ENCODE data around the gene AGBL4.

Gene AGBL4

DNA sequence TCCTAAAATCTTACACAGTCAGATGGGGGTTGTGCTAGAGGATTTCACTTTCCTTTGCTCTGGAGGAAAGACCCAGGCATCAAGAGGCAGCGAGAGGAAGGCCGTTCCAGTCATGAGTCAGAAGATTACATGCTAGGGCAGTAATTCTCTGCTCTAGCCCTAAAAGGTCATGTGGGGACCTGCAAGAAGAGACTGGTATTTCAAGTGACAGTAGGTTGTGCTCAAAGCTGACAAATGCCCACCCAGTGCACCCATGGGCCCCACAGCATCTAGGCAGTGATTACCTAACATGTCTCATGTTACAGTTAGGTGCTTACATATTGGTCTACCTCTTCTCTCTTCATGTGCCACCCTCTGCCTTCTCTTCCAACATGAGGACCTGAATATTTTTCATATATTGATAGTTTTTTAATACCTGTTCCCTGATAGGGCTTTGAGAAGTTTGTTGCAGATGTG lies 1147.4 kb downstream of the AGBL4 start:
- DNase-seq: no peak

DNA sequence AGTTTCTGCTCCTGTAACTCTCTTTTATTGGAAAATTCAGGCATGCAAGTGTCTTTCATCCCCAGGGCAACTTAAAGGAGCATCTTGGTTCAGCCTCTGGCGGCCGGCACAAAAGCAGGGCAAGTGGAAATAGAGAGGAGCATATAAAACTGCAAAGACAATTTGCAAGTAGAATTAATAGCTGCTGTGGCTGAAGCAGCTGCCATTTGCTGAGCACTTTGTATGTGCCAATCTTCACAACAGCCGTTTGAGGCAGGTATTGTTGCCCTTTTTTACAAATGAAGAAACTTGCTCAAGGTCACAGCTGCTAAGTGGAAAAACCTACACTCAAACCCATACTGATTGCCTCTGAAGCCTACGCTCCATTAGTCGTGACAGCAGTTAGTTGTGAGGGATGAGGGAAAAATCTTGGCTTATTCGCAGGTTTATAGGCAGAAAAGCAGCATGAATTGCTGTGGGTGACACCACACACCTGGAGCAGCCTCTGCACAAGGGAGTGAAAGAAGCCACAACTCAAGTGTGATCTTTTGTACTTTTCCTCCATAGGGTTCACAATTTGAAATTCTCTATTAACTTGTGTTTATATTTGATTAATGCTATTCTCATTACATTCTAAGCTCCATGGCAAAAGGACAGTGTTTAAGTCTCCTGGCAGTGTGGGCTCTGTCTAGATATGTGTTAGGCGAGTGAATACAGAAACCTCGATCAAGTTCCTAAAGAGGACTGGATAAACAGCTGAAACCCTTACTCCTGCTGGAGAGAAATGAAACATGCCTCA lies 1148.0 kb downstream of the AGBL4 start:
- DNase-seq: no peak

DNA sequence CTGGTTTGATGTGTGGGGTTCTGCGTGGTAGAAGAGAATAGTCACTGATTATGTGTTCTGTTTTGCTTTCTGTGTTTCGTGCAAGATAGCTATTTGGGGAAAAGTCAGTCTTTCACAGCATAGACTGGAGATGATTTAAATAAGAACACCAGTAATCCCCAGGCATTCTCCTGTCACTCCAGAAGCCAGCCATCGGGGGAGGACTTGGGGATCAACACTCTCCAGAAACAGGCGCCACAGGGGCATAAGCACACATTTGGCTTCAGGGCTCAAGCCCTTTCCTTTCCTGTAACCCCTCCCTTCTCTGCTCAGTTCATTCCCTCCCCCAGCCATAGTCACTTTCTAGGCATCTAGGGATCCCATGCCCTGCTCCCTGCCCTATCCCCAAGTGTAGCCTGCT lies 1149.8 kb downstream of the AGBL4 start:
- DNase-seq: no peak

DNA sequence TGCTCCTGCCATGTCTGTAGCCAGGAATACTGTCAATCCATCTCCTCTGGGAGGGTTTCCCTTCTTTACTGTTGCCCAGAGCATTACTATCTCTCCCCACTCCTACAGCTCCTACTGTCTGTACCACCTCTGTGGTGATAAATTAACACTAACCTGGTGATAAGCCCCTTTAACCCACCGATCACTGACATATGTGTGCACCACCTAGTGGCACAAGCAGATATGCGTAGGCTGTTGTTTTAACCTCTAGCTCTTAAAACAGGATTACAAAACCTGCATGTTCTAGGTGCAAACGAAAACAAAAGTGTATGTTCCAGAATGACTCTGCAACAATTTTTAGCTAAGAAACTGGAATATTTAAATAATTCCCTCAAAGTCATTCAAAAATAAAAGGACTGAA lies 1153.2 kb downstream of the AGBL4 start:
- no peak for DNase-seq

DNA sequence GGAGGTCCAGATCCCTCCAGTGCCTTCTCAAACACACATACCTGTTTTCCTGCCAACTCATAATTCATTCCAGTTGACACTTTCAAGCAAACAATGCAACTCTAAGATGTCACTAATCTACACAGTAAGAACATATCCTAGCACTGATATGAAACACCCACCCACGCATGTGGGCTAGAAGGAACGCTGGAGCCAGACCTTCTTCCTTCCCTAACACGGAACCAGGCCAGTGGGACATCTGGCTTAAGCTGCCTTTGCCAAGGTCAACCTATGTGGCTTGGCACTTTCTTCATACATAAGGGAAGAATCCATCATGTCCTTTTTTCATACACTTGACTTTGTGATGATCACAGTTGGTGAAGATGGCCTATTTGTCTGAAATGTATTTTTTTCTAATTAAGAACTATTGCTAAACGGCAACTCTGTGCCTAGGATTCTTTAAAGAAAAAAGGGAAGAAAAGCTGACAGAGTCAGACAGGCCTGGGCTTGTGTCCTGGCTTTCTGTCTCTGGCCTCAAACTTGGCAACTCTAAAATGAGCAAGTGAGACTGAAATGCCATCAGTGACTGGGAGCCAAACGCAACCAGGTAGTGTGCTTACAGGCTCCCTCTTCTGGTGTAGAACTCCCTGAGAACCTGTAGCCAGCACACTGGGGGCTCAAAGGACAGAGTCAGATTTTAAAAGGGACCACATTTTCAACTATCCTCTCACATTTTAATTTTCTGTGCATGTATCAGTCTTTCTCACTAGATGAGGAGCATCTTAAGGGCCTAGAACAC lies 1154.4 kb downstream of the AGBL4 start:
- no peak for DNase-seq

DNA sequence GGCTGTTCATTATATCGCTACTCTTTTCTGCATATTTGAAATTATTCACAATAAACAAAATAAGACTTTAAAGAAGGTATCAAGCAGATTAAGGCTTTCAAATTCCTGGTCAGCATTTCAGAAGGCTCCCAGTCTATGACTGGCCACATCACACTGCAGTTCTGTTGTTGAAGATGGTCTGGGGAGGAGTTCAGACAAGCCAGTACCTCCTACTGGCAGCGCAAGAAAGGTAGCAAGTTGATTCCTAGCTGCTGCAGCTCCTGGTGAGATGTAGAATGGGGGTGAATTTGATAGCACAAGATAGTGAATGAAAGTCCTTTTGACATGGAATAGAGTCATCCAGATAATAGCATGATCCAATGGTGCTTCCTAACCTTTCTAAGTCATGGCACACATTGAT lies 1158.8 kb downstream of the AGBL4 start:
- DNase-seq: no peak

DNA sequence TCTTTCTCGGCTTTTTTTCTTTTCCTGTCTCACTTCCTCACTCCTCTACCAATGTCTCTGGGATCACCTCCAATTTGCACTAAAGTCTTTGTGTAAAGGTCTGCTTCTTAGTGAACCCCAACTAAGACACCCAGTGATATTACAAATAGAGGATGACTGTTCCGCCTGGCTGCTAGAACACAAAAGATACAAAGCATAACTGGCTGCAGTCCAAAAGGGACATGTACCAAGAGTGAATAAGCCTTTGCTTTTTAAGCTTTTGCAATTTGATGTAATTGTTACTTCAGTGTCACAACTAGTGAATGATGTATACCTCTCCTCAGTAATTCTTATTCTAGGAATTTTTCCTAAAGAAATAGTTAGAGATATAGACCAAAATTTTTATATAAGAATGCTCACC lies 1164.3 kb downstream of the AGBL4 start:
- peak; percentile 53 for DNase-seq

DNA sequence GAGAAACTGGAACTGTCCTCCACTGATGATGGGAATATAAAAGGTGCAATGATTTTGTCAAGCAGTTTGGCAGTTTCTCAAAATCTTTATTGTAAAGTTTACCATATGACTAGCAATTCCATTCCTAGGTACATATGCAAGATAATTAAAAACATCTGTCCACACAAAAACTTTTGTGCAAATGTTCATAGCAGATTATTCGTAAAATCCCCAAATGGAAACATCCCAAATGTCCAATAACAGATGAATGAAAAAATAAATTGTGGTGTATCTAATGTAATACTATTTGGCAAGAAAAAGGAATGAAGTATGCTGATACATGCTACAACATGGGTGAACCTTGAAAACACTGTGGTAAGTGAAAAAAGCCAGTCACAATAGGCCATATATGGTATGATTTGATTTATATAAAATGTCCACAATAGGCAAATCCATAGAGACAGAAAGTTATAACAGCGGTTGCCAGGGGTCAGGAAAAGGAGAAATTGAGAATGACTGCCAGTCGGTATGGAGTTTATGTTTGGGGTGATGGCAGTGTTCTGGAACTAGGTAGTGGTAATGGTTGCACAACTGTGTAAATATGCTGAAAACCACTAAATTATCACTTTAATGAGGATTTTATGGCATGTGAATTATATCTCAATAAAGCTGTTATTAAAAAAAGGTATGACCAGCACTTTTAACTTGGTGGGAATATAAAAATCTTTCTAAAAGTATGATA lies 1165.4 kb downstream of the AGBL4 start:
- DNase-seq: no peak

DNA sequence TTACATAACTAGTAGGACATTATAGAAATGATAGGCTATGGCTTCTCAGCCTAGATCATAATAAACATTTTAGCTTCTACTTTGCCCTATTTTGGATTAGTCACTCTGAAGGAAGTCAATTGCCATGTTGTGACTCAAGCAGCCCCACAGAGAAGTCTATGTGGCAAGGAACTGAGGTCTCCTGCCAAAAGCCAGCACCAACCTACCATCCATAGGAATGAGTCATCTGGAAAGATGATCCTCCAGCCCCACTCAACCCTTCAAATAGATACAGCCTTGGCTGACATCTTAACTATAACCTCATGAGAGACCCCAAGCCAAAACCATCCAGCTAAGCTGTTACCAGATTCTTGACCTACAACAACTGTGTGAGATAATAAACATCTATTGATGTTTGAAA lies 1170.7 kb downstream of the AGBL4 start:
- peak; percentile 9 for DNase-seq

DNA sequence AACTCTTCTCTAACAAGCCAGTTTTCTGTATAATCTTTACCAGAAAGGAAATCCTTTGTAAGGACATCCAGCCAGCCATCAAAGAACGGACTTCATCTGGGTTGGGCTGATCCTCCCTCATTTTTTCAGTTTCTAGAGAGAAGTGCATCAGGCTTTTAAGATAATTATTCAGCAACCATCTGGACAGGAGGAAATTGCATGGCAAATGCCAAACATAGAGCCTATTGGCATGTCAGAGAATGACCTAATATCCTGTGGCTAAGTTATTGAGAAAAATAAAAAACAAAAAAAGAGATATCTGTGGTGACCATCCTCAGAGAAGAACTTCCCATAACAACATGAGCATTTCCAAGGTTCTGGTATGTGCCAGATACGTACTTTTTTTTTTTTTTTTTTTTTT lies 1172.1 kb downstream of the AGBL4 start:
- no peak for DNase-seq

DNA sequence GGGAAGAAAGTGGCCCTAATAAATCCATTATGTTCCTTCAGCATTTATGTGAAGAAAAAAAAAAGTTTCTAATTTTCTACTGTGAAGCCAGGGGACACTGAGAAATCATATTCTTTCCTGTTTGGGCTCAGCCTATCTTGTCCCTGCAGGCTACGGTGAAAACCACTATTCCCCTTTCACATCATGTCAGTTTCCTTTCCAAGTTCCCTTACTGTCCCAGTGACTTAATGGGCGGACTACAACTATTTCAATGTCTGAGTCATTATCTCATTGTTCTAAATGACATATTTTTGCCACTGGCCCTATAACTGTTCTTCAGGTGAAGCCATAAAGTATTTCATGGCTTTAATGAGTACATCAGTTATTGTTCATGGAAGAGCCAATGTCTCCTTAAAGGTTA lies 1175.7 kb downstream of the AGBL4 start:
- no peak for DNase-seq

DNA sequence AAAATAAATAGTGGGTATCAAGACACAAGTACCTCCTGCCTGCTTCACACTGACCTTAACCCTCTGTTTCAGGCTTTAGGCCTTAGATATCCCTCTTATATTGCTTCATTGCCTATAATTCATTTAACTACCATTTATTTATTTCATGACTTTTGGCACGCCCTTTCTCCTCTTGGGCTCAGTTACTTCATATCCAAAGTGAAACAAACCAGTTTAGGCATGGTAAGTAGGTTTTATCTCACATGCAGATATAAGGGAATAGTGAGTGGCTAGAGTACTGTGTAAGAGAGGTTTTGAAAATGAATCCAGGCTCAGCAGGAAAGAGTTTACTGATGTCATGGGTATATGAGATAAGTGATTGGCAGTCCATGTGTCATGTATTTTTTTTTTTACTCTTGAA lies 1177.3 kb downstream of the AGBL4 start:
- DNase-seq: no peak

DNA sequence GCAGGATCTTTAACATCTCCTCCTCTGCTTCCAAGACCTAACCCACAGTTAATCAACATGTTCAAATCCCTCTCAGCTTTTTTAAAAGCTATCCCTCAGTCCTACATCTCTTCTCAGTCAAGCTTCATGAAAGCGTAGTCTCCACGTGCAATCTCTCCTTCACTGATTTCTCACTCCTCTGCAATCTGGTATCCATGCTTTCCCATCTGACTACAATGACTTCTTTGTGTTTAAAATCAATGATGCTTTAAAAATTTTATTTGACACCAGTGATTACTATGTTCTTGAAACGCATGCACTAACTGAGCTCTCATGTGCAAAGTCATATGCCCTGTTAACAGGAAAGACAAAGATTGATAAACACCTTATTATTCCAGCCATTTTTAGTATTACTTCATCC lies 1179.6 kb downstream of the AGBL4 start:
- DNase-seq: no peak

DNA sequence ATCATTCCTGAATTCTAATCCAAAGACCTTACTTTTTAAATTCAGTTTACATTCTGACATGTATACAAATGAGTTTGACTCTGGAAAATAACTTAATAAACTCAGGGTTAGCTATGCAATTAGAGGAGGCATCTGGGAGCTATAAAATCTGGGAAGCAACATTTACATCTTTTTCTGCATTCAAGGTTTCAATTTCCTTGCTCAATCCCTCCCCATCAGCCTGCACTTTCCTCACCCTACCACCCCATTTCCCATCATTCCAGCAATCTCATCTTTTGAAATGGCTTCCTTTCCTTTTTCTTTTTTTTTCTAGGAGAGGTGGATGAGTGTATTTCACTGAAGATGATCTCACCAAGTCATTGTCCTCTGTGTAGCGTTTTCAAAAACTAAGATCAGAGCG lies 1181.8 kb downstream of the AGBL4 start:
- no peak for DNase-seq

DNA sequence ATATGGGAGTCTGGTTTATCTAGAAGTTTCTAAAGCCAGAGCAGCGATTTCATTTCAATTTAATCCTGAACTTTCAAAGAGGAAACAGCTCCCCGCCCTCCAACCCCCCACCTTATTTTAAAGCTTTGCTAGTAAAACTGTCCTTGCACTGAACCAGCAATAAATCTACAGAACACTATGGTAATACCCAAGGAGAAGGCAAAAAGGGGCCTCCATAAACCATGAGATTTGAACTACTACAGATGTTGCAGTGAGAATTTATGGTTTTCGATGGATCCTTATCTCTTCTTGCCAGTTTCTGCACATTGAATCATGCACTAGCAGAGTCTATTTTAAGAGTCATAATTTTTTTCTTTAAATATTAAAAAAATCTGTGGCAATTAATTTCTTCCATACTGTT lies 1182.3 kb downstream of the AGBL4 start:
- DNase-seq: no peak

DNA sequence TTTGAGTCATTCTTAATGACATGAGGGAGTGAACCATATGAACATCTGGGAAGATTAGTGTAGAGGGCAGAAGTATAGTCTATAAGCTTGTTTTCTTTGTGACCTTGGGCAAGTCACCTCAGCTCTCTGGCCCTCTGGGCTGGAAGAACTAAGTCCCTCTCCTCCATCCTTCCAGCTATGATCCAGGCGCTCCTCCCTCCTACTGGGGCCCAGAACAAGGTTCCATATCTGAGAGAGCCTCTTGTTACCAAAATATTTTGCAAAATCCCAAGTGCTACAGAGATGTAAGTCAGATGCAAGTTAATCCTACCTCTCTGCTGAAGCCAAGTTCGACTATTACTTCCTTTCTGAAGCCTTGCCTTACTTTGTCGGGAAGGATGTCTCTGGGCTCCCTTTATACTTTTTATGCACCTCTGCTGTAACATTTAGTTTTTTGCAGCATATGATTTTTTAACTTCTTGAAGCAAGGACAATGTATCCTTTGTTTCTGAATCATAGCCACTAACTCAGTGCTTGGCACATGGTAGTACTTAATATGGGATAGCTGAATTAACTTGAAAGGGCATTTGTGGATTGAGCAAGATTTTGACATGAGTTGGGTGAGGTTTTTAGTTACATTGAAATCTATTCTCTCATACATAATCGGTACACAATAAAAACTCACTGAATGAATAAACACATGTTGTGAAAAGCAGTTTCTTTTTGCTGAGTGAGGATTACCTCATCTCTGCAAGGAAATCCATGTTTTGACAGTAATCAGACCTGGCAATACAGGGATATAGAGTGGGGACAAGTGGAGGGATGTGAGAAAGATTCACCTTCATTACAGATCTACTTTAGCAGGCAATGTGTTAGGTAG lies 1192.4 kb downstream of the AGBL4 start:
- peak; percentile 30 for DNase-seq

DNA sequence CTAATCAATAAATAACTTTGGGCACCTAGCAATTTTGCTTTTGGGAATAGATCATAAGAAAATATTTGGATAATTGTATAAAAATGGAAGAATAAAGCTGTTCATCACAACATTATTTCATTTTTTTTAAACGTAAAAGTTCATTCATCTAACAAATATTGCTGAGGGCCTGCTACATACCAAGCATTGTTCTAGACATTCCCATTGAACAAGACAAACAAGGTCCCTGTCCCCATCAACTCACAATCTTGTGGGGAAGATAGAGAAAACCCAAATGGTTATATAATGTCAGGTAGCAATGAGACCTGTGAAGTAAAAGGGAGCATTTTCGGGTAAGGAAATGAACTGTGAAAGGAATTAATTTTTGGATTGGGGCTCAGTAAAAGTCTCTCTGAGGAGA lies 1193.0 kb downstream of the AGBL4 start:
- DNase-seq: no peak

DNA sequence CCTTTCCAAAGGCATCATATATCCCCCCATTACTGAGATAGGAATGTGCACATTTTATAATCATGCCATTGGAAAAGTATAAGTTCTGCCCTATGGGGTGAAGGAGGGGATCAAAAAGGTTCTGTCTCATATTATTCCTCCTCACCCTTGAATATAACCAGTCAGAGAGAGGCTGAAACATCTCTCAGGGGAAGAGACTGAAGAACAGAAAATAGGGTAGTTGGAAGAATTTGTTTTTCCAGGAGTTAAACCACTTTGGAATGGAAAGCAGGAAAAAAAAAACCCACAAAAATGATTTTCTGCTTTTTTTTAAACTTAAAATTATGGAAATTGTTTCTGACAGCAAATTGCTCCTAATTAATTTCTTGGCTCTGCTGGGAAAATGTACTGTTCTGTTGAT lies 1194.3 kb downstream of the AGBL4 start:
- no peak for DNase-seq

DNA sequence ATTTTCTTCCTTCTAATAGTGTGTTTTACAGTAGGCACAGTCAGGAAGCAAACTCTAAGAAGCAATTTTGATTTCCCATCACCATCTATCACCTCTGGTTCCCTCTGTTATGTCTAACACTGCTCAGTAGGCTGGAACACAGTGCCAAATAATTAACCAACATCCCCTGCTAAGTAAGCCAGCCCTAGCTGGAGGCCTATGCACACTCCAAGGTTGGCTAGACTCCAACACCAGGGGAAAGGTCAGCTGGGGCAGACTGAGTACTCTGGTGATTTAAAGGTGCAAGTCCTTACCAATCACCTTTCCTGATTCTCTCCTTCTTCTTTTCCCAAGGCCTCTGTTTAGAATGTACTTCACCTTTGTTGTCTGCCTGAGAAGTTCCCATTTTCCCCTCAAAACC lies 1200.6 kb downstream of the AGBL4 start:
- DNase-seq: peak; percentile 95

DNA sequence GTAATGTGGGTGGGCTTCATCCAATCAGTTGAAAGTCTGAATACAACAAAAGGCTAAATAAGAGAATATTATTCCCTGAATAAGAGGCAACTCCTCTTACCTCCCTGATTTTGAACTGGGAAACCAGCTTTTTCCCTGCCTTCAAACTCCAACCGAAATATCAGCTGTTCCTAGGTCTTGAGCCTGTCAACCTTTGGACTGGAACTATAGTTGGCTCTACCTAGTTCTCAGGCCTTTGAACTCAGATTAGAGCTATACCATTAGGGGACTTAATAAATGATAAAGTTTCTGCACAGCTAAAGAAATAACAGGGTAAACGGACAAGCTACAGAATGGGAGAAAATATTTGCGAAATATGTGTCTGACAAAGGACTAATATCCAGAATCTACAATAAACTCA lies 1203.3 kb downstream of the AGBL4 start:
- no peak for DNase-seq

DNA sequence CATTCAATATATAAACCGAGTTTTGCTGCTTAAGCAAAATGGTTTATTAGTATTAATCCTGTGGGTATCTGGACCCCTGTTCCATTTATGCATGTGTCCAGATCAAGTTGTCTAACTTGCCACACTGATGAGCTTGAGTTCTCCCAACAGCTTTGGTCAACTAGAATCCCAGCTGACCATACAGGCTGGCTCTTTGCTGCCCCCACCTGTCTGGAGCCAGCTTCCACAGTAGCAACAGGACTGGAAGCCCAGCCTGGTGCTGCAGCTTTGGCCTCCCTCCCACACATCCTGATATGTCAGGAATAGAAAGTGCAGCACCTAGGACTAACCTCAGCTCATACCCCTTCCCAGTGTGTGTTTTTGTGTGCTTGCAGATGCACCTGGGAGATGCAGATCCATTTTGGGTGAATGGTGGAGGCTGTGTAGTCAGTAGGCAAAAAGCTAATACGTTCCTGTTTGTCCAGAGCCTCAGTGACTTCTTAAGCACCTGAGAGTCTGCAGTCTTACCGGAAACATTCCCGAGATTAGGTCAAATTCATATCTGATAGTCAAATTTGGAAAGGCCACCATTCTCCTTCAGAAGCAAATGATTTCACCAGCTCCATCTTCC lies 1206.1 kb downstream of the AGBL4 start:
- peak; percentile 62 for DNase-seq

DNA sequence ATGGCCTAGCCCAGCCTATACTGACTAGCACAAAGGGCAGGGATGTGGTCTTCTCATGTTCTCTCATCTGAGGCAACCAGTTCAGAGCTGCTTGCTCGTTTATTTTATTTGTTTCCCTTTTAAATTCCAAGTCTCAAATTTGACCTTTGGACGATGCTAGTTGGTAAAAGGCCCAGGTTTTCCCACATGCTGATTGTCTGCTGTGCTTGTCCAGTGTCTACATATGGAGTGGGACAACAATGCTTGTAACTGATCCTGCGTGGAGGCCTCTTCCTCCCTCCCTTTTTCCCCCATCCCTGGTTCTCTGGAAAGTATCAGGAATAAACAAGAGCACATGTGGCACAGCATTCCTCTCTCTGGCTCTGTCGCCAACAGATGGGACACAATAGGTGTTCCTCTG lies 1213.0 kb downstream of the AGBL4 start:
- peak; percentile 24 for DNase-seq
